ENCODE results near the gene HIP1.
A peak's percentile ranks its signal among the peaks of the same experiment; 100 is the strongest.
"Not testable (repeated sequence)": the region's sequence is repeated elsewhere in the genome, so short reads cannot be mapped to it uniquely, and the experiment has no call there.

The HIP1 gene

DNA sequence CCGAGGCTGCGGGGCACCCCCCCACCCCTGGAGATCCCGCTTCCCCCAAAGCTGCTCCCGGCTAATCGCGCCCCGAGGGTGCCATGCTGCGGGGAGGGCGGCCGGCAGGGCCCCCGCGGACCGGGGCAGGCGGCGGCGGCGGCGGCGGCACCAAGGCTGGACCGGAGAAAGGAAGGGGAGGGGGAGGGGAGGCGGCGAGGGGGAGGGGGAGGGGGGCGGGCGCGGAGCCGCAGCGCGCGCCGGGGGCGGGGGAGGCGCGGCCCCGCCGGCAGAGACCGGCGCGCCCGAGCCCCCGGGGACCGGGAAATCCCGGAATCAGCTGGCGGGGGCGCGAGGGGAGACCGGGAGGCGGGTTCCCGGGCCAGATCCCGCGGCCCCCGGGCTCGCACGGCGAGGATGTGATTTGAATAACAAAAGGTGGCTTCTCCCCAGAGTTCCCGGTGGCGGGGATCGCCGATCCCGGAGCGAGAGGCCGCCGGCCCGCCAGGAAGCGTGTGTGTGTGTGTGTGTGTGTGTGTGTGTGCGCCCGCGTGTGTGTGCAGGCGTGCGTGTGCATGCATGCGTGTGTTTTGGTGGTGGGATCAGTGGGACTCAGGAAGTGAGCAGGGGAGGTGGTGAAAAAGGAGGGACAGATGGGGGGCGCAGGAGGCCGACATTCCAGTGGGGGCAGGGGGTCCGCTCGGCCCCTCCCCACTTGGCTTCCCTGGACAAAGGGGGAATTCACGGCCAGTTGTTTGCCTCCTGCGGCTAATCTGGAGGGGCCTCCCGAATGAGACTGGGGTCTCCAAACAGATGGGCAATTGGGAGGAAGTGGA lies 99.5 kb downstream of the HIP1 start:
- no peak for ATAC-seq

DNA sequence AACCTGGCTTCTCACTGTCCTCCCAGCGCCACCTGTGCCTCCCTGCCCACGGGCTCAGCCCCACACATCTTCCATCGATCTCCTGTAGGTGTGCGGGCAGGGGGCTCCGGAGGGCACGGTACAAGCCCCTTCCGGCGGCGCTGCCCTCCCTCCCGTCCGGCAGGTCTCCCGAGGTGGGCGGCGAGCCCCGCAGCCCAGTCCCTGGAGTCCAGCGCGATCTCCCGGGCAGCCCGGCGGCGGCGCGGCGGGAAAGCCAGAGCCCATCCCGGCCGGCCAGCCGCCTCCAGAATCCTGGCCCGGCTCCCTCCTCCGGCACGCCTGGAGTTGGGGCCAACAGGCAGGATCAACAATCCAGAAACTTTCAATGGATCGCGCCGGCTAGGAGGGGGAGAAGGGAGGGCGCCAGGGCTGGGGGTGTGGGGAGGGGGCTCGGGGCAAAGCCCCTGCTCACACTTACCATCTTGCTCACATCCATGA lies 100.1 kb downstream of the HIP1 start:
- no peak for ATAC-seq

DNA sequence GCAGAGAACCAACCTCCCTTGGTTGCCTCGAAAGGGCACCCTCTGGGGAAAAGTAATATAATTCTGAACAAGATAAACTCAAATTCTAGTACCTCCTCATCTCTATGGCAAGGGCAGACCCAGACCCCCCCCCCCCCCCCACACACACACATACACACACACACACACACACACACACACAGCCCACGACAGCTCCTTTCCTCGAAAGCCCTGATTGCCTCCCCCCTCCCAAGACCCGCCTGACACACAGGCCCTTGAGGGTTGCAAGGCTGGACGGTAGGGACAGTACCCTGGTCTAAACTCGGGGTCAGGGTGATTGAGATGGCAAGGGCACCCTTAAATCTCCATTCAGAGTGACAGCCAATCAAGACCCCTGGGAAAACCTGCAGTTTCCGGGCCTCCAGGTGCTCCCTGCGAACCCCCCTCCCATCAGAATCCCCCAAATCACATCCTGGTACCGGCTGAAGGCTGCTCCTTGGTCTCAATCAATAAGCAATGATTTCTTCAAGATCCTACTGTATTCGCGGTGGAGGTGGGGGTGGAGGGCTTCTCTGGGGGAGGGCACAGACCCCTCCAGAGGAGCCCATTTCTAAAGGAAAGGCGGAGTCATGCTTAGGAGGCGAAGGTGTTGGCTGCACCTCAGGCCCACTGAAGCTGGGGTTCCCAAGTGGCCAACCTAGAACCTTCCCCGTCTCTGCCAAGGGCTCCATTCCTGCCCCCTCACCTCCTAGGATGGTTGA lies 100.7 kb downstream of the HIP1 start:
- no peak for ATAC-seq

DNA sequence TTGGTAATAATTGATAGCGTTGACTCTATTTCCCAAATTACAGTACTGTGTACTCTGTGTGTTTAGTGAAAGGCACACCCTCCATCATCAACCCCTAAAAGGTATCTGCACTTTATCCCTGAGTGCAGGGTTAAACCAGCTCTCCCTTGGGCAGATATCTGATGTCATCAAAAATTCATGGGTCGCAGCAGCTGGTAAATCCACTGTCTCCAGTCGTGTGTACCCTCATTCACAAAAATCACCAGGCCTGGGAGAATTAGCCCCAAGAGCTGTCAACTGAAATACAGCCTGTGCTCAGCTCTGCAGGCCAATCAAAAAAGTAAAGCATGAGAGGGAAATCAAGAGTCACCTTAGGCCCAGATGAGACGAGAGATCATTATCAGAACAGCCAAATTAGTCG lies 103.7 kb downstream of the HIP1 start:
- no peak for ATAC-seq

DNA sequence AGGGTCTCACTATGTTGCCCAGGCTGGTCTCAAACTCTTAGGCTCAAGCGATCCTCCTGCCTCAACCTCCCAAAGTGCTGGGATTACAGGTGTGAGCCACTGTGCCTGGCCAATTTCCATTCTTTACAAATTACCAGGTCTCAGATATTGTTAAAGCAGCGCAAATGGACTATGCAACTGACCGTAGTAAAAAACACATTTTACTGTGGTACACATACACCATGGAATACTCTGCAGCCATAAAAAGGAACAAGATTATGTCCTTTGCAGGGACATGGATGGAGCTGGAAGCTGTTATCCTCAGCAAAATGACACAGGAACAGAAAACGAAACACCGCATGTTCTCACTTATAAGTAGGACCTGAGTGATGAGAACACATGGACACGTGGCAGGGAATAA lies 106.2 kb downstream of the HIP1 start:
- ATAC-seq, result not testable (repeated sequence)

DNA sequence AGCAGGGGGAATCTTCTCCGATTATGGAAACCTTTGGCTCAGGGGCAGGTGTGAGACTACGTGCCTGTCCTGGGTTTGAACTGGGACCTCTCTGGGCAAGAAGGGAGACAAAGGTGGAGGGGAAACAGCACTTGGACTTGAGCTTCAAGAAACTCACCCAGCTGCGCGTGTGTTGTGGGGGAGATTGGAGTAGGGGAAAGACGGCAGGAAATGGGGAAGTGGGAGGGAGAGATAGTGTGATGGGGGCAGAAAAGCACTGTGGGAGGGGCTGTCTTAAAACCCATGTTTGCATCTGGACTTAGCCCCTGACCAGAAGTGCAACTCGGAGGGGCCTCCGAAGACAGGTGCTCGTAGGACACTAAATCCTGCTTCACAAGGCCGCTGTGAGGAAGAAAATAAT lies 107.0 kb downstream of the HIP1 start:
- ATAC-seq, result no peak

DNA sequence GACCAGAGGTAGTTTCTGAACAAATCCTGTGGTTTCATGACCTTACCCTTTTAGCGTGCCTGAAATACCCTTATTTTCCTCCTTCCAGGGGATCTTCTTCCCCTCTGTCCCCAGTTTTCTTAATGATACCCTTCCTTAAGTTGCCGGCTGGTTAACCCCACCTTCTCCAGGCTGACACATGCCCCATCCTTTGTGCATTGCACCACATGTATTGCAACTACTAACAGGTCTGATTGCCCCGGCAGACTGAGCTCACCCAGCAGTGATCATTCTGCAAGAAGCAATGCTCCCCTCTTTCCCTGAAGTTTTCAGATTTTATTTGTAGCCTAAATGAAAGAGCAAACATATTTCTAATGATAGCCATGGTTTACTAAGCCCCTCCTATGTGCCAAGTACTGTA lies 108.2 kb downstream of the HIP1 start:
- ATAC-seq, result no peak

DNA sequence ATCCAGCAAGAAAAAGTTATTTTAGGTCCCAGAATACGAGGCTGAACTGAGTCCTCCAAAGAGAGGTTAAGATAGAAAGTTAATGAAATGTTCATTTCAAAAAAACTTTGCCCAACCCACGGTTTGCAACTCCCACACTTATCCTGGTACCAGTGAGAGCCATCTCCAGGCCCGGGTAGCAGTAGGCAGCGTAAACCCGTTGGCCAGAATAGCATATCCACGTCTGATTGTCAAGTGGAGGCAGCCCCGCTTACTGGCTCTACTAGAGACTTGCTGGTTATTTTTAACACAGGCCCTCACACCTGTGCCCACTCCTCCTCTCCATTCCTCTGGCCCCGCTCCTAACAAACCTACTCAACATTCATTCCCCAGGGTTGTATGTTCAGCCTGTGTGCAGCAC lies 109.7 kb downstream of the HIP1 start:
- no peak for ATAC-seq

DNA sequence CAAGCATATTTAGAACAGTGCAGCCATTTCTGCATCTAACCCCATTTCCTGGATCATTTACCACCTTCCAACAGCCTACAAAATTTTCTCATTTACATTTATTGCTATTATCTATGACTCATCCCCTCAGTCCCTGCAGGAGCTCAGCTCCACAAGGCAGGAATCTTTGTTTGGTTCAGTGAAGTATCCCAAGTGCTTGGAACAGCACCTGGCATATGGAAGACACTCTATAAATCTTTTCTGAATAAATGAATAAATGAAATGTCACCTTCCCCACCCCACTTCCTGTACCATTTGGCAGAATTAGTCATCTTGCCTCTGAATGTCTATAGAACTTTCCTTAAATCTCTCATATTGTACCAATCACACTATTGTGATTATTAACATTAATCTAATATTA lies 110.7 kb downstream of the HIP1 start:
- ATAC-seq, result peak; percentile 48 to 58

DNA sequence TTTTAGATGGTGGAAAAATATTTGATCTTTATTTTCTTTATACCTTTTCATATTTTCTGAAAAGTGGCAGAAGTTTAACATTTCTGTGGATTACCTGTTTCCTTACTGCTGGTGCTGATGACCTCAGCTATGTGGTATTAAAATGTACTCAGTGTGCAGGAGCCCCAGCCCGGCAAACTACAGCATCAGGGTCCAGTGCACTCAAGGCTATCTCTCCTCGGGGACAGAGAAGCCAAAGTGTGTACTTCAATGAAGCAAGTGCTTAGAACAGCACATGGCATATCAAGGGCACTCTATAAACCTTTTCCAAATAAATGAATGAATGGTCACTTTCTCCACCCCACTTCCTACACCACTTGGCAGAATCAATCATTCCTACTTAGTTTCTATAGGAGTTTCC lies 111.8 kb downstream of the HIP1 start:
- ATAC-seq, result no peak

DNA sequence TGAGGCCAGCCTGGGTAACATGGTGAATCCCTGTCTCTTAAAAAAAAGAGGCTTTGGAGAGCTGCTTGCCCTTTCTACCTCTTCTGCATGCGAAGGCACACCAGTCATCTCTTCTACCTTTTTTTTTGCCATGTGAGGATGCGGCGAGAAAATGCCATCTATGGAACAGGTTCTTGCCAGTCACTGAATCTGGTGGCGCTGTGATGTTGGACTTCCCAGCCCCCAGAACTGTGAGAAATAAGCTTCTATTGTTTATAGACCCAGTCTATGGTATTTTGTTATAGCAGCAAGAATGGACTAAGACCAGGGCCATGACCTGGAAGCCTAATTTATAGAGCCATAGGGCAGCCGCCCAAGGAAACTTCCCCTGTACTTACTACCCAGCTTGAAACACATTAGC lies 112.9 kb downstream of the HIP1 start:
- ATAC-seq, result no peak

DNA sequence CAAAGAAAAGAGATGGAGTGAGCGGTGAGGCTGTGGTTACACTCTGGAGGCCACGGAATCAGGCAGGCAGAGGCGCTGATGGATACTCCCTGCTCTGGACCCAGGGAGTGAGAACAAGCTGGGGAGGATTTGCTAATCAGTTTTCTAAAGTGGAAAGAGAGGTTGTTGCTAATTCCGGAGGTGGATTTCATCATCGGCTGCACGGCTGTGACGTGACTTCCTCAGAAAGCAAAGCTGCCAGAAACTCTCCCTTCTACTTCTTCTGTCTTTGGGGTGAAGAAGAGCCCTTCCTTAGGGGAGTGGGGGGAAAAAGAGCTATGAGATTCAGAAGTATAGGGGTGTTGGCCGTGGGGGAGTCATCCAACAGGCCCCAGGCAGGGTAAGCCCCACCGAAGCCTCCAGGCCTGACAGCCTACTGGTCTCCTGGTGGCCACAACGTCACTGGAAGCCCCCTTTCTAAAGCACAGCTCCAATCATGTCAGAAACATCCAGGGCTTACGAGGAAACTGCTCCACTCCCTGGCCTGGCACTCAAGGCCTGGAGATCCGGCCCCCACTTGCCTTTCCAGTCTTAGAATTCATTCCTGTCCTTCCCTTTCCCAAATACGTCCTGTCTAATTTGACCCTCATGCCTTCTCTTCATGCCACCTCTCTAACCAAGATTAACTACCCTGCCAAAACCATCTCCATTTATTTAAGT lies 114.5 kb downstream of the HIP1 start:
- ATAC-seq, result no peak

DNA sequence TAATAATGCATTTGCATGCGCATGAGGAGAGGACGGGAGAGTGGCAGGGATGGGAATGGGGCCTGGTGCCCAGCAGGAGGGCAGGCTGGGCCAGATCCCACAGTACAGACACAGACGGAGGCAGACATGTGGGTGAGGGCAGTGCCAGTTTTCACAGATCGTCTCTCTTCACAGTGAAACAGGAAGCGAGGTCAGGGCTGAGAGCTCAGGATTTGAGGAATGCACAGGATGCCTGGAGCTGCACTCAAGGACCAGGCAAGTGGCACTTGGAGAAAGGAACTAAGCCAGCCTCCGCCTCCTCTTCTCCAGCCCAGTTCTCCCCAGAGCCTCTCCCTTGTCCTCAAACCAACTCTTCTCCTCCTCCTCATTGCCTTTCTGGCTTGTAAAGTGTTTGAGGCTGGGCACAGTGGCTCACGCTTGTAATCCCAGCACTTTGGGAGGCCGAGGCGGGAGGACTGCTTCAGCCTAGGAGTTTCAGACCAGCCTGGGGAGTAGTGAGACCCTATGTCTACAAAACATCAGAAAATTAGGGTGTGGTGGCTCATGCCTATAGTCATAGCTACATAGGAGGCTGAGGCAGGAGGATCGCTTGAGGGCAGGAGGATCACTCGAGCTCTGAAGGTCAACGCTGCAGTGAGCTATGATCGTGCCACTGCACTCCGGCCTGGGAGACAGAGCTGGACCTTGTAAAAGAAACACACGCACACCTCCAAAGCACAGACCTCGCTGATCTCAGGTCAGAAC lies 115.2 kb downstream of the HIP1 start:
- ATAC-seq, result no peak

DNA sequence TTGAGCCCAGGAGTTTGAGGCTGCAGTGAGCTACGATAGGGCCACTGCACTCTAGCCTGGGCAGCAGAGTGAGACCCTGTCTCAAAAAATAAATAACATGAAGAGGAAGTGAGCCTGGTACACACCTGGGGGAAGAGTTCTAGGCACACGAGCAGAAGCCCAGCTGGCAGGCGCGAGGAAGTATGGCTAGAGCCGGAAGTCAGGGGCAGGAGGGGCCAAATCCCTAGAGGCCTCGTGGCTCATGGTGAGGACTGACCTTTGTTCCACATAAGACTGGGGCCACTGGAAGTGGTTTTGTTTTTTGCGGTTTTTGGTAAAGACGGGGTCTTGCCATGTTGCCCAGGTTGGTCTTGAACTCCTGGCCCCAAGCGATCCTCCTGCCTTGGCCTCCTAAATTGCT lies 117.6 kb downstream of the HIP1 start:
- no peak for ATAC-seq

DNA sequence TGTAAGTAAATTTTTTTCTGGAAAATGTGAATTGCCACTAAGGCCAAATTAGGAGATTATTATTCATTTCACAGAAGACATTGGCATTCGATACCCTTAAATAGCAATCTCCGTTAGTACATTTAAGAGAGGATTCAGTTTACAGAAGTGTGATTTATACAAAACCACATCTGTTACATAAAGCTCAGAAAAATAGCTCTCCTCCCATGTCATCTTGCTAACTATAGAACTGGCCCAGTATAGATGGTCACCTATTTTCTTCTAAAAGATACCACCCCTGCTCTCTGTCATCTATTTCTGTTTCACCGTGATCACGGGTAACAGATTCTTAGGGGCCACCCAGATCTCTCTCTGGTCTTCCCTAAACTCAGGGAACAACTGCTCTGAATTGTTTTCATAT lies 119.1 kb downstream of the HIP1 start:
- ATAC-seq, result no peak

DNA sequence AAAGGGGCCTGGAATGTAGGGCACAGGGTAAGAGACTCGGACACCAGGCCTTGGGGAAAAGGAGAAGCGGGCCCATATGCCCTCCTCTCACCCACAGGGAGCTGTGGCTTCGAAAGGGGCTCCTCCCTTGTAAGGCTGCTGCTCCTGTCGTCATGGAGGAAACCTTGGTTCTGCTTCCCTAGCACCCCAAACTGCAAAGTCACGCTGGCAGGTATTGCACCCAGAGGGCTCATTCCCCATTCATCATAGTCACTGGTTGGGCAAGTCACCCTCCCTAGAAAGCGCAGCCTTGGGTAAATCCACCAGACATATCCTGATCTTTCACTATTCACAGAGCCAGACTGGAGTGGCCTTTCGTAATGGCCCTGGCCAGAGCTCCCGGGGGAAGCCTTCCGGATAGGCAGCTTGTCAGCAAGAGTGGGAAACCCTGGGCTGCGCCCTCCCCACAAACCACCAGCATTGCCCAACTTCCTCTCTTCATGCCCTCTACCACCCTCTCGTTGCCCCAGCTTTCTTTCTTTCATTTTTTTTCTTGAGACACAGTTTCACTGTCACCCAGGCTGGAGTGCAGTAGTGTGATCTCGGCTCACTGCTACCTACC lies 121.0 kb downstream of the HIP1 start:
- peak; percentile 79 to 82 for ATAC-seq

DNA sequence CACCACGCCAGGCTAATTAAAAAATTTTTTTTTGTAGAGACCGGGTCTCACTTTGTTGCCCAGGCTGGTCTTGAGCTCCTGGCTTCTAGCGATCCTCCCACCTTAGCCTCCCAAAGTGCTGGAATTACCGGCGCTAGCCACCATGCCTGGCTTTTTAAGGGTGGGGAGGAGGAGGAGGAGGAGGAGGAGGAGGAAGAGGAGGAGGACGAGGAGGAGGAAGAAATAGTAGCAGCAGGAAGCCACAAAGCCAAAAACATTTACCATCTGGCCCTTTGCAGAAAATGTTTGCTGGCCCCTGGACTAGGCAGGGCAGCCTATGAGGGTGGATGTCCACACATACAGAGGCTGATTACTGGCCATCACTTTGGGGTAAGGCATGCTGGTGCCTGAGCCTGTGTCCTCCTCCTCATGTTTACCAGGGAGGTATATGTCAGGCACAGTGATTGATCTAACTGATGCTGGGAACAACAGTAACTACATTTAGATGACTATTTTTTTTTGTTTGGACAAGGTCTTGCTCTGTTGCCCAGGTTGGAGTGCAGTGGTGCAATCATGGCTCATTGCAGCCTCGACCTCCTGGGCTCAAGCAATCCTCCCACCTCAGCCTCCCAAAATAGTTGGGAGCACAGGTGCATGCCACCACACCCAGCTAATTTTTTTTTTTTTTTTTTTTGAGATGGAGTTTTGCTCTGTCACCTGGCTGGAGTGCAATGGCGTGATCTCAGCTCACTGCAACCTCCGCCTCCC lies 122.1 kb downstream of the HIP1 start:
- no peak for ATAC-seq

DNA sequence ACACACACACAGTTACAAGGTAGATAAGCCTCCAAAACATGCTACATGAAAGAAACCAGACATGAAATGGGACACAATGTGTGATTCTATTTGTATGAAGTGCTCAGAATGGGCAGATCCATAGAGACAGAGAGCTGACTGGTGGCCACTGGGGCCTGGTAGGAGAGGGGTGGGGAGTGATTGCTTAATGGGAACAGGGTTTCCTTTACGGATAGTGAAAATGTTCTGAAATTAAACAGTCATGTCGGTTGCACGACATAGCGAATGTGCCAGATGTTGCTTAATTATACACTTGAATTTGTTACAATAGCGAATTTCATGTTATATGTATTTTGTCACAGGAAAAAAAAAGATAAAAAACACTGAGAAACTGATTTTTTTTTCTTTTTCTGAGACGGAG lies 124.3 kb downstream of the HIP1 start:
- no peak for ATAC-seq

DNA sequence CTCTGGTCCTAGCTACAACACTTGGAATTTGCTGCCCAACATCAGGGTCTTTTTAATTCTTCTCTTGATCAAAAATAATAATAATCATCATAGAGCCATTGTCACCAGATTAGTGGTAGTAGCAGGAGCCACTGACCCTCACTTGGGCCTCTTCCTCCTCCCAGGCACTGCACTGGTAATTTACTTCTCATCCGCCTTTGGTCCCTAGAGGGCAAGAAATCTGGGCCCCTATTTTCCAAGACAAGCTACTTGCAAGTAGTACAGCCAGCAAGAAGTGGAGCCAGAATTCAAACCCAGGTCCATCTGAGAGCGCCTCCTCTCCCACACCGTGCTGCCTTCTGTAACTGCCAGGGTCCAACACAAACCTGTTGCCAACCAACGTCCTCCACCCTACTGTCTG lies 125.4 kb downstream of the HIP1 start:
- ATAC-seq, result no peak

DNA sequence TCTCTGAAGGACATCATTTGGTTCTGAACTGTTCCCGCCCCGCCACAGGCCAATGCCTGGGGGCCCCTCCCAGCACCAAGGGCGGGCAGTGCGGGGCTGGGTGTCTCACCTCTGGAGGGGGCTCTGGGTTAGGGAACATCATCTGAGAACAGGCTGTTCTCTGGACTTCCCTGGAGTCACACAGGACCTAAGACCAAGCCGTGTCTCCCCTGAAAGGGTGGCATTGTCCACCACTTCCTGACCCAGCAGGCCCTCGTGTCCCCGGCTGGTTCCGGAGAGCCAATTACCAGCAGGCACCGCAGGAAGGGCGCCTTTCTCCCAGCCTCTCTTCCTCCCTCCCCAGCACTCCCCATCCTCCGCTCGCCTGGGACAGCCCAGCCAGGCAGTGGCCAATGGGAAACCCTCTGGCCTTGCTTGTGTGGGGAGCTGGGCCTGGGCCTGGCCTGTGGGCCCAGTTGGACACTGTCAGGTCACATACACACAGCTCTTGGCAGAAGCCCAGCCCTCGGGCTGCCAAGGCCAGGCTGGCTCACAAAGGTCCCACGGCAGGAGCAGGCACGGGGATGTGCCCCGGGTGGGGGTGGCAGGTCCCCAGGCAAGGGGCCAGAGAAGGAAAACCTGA lies 127.1 kb downstream of the HIP1 start:
- ATAC-seq, result no peak

DNA sequence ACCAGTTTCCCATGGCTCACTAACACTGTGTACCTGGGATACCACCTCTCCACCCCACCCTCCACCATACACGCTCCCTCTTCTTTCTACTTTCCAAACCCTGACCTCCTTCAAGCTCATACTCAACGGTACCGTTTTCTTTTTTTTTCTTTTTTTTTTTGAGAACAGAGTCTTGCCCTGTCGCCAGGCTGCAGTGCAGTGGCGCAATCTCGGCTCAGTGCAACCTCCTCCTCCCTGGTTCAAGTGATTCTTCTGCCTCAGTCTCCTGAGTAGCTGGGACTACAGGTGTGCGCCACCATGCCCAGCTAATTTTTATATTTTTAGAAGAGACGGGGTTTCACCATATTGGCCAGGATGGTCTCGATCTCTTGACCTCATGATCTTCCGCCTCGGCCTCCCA lies 129.3 kb downstream of the HIP1 start:
- not testable (repeated sequence) for ATAC-seq
